SK-N-SH (cell line): ENCODE data around the gene ASB5. TPM values are rescaled to one million over a fixed set of nuclear protein-coding genes. Genes with fewer than 3 reads are reported as not detected.

Source experiments
- CTCF ChIA-PET: fragments of 300-600, 350-600 bp; formaldehyde crosslinking; extraction: SDS; loops from one replicate; lab custom pipeline; 2021; lab: Yijun Ruan, JAX
- POLR2A ChIA-PET: fragments of 350-600 bp; sonication (Branson Sonifier 250); formaldehyde crosslinking; extraction: SDS; loops from one replicate; lab custom pipeline; 2020; ENCODE audit warnings: antibody characterized with exemption, inconsistent platforms; lab: Yijun Ruan, JAX
- DNase-seq: peaks from one replicate; pipeline ENCODE4 v3.0.0; 2012
- H2AFZ ChIP-seq: fragments of 200-600 bp; sonication (generic); 2 replicates; pipeline ENCODE4 v1.8.1; 2016; ENCODE audit warnings: antibody characterized with exemption, mild to moderate bottlenecking, low read depth
- H3F3A ChIP-seq: fragments of 200-600 bp; sonication (generic); replicated peaks from 2 replicates; pipeline ENCODE3; 2016; ENCODE audit warnings: antibody characterized with exemption, mild to moderate bottlenecking; ENCODE audit not compliant: insufficient read depth
- H3K27ac ChIP-seq, 2 experiments: fragments of 200-500 bp in 1 of 2; fragments of 200-600 bp in 1 of 2; sonication (Bioruptor generic) in 1 of 2; sonication (generic), shearing (Covaris generic) in 1 of 2; 2 replicates each; pipeline versions ENCODE4 v1.5.1 to v1.6.1; 2014 to 2016; ENCODE audit warnings: low read depth in 2 of 2, inconsistent platforms in 1 of 2, low read length in 1 of 2, mild to moderate bottlenecking in 1 of 2, mixed read lengths in 1 of 2
- H3K27me3 ChIP-seq: fragments of 200-600 bp; sonication (generic), shearing (Covaris generic); 2 replicates; pipeline ENCODE4 v1.6.1; 2016; ENCODE audit warnings: mixed run types; ENCODE audit not compliant: insufficient read depth
- H3K36me3 ChIP-seq, 2 experiments: fragments of 200-500 bp in 1 of 2; fragments of 200-600 bp in 1 of 2; sonication (Bioruptor generic) in 1 of 2; sonication (generic) in 1 of 2; replicated peaks in 1 of 2; 2 replicates each; pipeline versions ENCODE3 to v1.5.1; 2014 to 2016; ENCODE audit warnings: low read length in 1 of 2, mild to moderate bottlenecking in 1 of 2; ENCODE audit not compliant: insufficient read depth in 2 of 2, control insufficient read depth in 1 of 2
- H3K4me1 ChIP-seq, 2 experiments: fragments of 200-500 bp in 1 of 2; fragments of 200-600 bp in 1 of 2; sonication (Bioruptor generic) in 1 of 2; sonication (generic), shearing (Covaris generic) in 1 of 2; 2 replicates each; pipeline versions ENCODE4 v1.5.1 to v1.6.1; 2014 to 2016; ENCODE audit warnings: low read depth in 1 of 2, low read length in 1 of 2, mixed run types in 1 of 2; ENCODE audit not compliant: insufficient read depth in 2 of 2, control insufficient read depth in 1 of 2
- H3K4me2 ChIP-seq: fragments of 200-600 bp; sonication (generic), shearing (Covaris generic); 2 replicates; pipeline ENCODE4 v1.6.1; 2017; ENCODE audit warnings: mixed run types
- H3K4me3 ChIP-seq, 2 experiments: fragments of 200-500 bp in 1 of 2; fragments of 200-600 bp in 1 of 2; sonication (Bioruptor generic) in 1 of 2; sonication (generic), shearing (Covaris generic) in 1 of 2; 2 replicates each; pipeline versions ENCODE4 v1.5.1 to v1.8.1; 2014 to 2016; ENCODE audit warnings: low read depth in 2 of 2, inconsistent platforms in 1 of 2, low read length in 1 of 2, mild to moderate bottlenecking in 1 of 2, mixed read lengths in 1 of 2, moderate library complexity in 1 of 2
- H3K79me2 ChIP-seq: fragments of 200-600 bp; sonication (generic); 2 replicates; pipeline ENCODE4 v1.8.1; 2017; ENCODE audit warnings: mild to moderate bottlenecking; ENCODE audit not compliant: insufficient read depth
- H3K9ac ChIP-seq: fragments of 200-600 bp; sonication (generic); 2 replicates; pipeline ENCODE4 v1.6.1; 2017; ENCODE audit warnings: mixed run types
- H3K9me2 ChIP-seq: fragments of 200-600 bp; sonication (generic); 2 replicates; pipeline ENCODE4 v1.6.1; 2017; ENCODE audit warnings: mixed run types
- H3K9me3 ChIP-seq: fragments of 200-600 bp; sonication (generic); 2 replicates; pipeline ENCODE4 v1.6.1; 2017; ENCODE audit warnings: mixed run types, mild to moderate bottlenecking, moderate library complexity
- H4K20me1 ChIP-seq: fragments of 200-600 bp; sonication (generic); 2 replicates; pipeline ENCODE4 v1.6.1; 2017; ENCODE audit warnings: mild to moderate bottlenecking, mixed run types; ENCODE audit not compliant: insufficient read depth
- EP300 ChIP-seq, 2 experiments: IDR thresholded peaks; 2 replicates each; pipeline versions ENCODE4 v1.4.0 to v1.6.1; 2012; ENCODE audit warnings: borderline replicate concordance in 1 of 2, low read depth in 1 of 2, low read length in 1 of 2
- GATA2 ChIP-seq: sonication (generic); formaldehyde crosslinking; IDR thresholded peaks from 2 replicates; pipeline ENCODE4 v1.5.0; 2020; ENCODE audit warnings: mild to moderate bottlenecking, missing genetic modification reagents
- MEF2A ChIP-seq: IDR thresholded peaks from 2 replicates; pipeline ENCODE4 v1.4.0; 2012; ENCODE audit warnings: low read depth, borderline replicate concordance
- NFIC ChIP-seq: IDR thresholded peaks from 2 replicates; pipeline ENCODE4 v1.4.0; 2012; ENCODE audit warnings: borderline replicate concordance
- POLR2AphosphoS5 ChIP-seq: IDR thresholded peaks from 2 replicates; pipeline ENCODE4 v1.6.1; 2012; ENCODE audit warnings: low read depth, low read length
- RCOR1 ChIP-seq: fragments of 150-350 bp; IDR thresholded peaks from 2 replicates; pipeline ENCODE4 v1.6.1; 2017; ENCODE audit warnings: antibody characterized with exemption, low read length
- RFX5 ChIP-seq: IDR thresholded peaks from 2 replicates; pipeline ENCODE4 v1.6.1; 2012; ENCODE audit warnings: mild to moderate bottlenecking, improper control_type of control experiment, low read length
- SIN3A ChIP-seq: IDR thresholded peaks from 2 replicates; pipeline ENCODE4 v1.6.1; 2012; ENCODE audit warnings: low read depth, mild to moderate bottlenecking, low read length, moderate library complexity, borderline replicate concordance
- TAF1 ChIP-seq: IDR thresholded peaks from 2 replicates; pipeline ENCODE4 v1.6.1; 2012; ENCODE audit warnings: low read depth, mild to moderate bottlenecking, low read length, moderate library complexity, borderline replicate concordance
- TCF12 ChIP-seq: IDR thresholded peaks from 2 replicates; pipeline ENCODE4 v1.4.0; 2012
- WGBS: methylation state at CpG from one replicate; pipeline ENCODE4 v1.1.6; 2017; ENCODE audit warnings: low lambda C conversion rate; 5-methylcytosine and 5-hydroxymethylcytosine counted together
- polyA plus RNA-seq, 3 experiments: library from polyadenylated mRNA; depleted of rRNA; stranded (reverse); fragments of >200 nt; gene quantifications; 2 replicates each; pipeline ENCODE4 v1.2.3, GENCODE V29; 2012
- TF ChIP-seq, protein P1 (sequence below): IDR thresholded peaks from 2 replicates; pipeline ENCODE4 v1.6.1; 2012; ENCODE audit warnings: mild to moderate bottlenecking, low read depth, low read length, moderate library complexity
- TF ChIP-seq, protein P2 (sequence below): fragments of 200-600 bp; sonication (generic); IDR thresholded peaks from 2 replicates; pipeline ENCODE4 v1.6.1; 2017; ENCODE audit warnings: antibody characterized with exemption, mild to moderate bottlenecking, moderate library complexity
- TF ChIP-seq, protein P3 (sequence below): IDR thresholded peaks from 2 replicates; pipeline ENCODE4 v1.4.0; 2012; ENCODE audit warnings: low read depth, borderline replicate concordance

Gene ASB5
- polyA plus RNA-seq, 1 of the 3 experiments (the other 2 are of a cell fraction), result 0.13 TPM

DNA sequence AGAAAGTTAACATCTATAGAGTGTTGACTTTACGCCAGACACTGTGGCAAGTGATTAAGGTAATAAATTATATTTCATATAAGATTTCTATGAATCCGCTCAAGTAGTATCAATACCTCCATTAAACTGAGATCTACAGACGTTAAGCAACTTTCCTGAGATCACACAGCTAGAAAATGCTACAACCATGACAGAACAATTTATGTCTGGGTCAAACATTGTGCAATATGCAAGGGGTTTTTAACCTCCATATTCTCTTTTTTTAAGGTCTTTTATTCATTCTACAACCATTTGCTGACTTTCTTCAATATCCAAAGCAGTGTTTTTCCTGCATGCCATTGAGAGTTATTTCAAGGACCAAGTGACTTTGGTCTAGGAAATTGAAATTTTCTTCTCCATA, 10.9 kb downstream of the ASB5 start:
- Histone ChIP-seq H3F3A (peaks cover 20% of the 10 kb centered on the region), H3K27ac (peak overlapping the region in 1 of 2 experiments; percentile 73; a peak in 1 of 4 replicates), H3K4me1 (peaks cover 0 to 18% of the 10 kb centered on the region in 2 experiments; a peak in 3 of 4 replicates), H3K36me3 (no peaks in the 10 kb centered on the region), H3K27me3 (no peaks in the 10 kb centered on the region), H3K4me3 (no peak overlapping the region), H4K20me1 (no peaks in the 10 kb centered on the region), H3K9ac (no peak overlapping the region), H3K9me2 (no peaks in the 10 kb centered on the region), H3K79me2 (no peaks in the 10 kb centered on the region), H2AFZ (no peak overlapping the region), H3K4me2 (no peak overlapping the region), H3K9me3 (no peaks in the 10 kb centered on the region)
- ChIA-PET POLR2A (no interaction called here), CTCF (interaction anchor here (0.7 kb wide), 1 partner anchor 157 kb away, joined by 3 read pairs; no protein-coding TSS in a partner anchor)
- TF ChIP-seq SIN3A (no peak), NFIC (no peak), RCOR1 (no peak), TCF12 (no peak), RFX5 (no peak), EP300 (IDR thresholded peaks at IDR 0.05; ENCODE audit: borderline replicate concordance in 1 of 2, low read depth in 1 of 2, low read length in 1 of 2) (no peak), MEF2A (no peak), GATA2 (no peak), TAF1 (no peak), POLR2AphosphoS5 (no peak)
- TF ChIP-seq, protein P1, sequence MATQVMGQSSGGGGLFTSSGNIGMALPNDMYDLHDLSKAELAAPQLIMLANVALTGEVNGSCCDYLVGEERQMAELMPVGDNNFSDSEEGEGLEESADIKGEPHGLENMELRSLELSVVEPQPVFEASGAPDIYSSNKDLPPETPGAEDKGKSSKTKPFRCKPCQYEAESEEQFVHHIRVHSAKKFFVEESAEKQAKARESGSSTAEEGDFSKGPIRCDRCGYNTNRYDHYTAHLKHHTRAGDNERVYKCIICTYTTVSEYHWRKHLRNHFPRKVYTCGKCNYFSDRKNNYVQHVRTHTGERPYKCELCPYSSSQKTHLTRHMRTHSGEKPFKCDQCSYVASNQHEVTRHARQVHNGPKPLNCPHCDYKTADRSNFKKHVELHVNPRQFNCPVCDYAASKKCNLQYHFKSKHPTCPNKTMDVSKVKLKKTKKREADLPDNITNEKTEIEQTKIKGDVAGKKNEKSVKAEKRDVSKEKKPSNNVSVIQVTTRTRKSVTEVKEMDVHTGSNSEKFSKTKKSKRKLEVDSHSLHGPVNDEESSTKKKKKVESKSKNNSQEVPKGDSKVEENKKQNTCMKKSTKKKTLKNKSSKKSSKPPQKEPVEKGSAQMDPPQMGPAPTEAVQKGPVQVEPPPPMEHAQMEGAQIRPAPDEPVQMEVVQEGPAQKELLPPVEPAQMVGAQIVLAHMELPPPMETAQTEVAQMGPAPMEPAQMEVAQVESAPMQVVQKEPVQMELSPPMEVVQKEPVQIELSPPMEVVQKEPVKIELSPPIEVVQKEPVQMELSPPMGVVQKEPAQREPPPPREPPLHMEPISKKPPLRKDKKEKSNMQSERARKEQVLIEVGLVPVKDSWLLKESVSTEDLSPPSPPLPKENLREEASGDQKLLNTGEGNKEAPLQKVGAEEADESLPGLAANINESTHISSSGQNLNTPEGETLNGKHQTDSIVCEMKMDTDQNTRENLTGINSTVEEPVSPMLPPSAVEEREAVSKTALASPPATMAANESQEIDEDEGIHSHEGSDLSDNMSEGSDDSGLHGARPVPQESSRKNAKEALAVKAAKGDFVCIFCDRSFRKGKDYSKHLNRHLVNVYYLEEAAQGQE, result no peak
- TF ChIP-seq, protein P2, sequence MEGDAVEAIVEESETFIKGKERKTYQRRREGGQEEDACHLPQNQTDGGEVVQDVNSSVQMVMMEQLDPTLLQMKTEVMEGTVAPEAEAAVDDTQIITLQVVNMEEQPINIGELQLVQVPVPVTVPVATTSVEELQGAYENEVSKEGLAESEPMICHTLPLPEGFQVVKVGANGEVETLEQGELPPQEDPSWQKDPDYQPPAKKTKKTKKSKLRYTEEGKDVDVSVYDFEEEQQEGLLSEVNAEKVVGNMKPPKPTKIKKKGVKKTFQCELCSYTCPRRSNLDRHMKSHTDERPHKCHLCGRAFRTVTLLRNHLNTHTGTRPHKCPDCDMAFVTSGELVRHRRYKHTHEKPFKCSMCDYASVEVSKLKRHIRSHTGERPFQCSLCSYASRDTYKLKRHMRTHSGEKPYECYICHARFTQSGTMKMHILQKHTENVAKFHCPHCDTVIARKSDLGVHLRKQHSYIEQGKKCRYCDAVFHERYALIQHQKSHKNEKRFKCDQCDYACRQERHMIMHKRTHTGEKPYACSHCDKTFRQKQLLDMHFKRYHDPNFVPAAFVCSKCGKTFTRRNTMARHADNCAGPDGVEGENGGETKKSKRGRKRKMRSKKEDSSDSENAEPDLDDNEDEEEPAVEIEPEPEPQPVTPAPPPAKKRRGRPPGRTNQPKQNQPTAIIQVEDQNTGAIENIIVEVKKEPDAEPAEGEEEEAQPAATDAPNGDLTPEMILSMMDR, result no peak
- TF ChIP-seq, protein P3, sequence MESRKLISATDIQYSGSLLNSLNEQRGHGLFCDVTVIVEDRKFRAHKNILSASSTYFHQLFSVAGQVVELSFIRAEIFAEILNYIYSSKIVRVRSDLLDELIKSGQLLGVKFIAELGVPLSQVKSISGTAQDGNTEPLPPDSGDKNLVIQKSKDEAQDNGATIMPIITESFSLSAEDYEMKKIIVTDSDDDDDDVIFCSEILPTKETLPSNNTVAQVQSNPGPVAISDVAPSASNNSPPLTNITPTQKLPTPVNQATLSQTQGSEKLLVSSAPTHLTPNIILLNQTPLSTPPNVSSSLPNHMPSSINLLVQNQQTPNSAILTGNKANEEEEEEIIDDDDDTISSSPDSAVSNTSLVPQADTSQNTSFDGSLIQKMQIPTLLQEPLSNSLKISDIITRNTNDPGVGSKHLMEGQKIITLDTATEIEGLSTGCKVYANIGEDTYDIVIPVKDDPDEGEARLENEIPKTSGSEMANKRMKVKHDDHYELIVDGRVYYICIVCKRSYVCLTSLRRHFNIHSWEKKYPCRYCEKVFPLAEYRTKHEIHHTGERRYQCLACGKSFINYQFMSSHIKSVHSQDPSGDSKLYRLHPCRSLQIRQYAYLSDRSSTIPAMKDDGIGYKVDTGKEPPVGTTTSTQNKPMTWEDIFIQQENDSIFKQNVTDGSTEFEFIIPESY, result no peak
- DNase-seq, result no peak
- 99% methylated on average over 3 of the region's 3 CpGs for WGBS
